ENCODE measurements around the gene KIF16B.
"Not testable (repeated sequence)": the region's sequence is repeated elsewhere in the genome, so short reads cannot be mapped to it uniquely, and the experiment has no call there.

DNA sequence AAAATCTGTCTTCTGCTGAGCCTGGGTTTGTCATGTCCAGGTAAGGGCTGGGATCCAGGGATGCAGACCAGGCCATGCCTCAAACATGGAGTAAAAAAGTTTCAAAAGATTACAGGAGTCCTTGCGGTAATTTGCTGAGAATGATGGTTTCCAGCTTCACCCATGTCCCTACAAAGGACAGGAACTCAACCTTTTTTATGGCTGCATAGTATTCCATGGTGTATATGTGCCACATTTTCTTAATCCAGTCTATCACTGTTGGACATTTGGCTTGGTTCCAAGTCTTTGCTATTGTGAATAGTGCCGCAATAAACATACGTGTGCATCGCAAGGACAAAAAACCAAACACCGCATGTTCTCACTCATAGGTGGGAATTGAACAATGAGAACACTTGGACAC, 9.2 kb downstream of the KIF16B start:
- not testable (repeated sequence) for TF ChIP-seq CTCF, POLR2A, POLR2AphosphoS5 (IDR thresholded peaks at IDR 0.05)

Data from breast epithelium (tissue), 3 donors.